Measurements from ENCODE around the gene TES. TPM values are rescaled to one million over a fixed set of nuclear protein-coding genes. Genes with fewer than 3 reads are reported as not detected.
"Not testable (repeated sequence)": the region's sequence is repeated elsewhere in the genome, so short reads cannot be mapped to it uniquely, and the experiment has no call there.

The TES gene
- total RNA-seq, 2 donors from 2014 or later, result 292 to 317 TPM

DNA sequence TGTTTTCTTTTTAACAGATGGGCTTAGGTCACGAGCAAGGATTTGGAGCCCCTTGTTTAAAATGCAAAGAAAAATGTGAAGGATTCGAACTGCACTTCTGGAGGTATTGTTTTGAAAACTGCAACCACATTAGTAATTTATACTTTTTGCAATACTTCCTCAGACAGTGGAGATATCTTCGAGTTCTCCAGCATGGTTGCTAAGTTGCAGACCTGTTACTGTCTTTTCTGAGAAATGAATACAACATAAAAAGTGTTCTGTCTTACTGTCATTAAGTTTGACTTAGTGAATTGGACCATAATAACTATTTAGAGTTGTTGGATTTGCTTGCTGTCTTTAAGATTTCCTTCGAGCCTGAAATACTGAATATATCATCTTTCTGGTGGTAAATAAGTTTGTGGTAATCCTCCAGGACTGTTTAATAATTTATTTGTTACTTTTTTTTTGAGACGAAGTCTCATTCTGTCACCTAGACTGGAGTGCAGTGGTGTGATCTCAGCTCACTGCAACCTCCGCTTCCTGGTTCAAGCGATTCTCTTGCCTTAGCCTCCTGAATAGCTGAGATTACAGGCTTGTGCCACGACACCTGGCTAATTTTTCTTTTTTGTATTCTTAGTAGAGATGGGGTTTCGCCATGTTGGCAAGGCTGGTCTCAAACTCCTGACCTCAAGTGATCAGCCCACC is 24.3 kb downstream of the TES start:
- intact Hi-C loops (cut with DNase I), result loop anchor here (5.0 to 10.0 kb wide), 2 partner anchors 52 to 60 kb away; no protein-coding TSS in a partner anchor
- DNase-seq (ENCODE audit: low spot score), result no peak

DNA sequence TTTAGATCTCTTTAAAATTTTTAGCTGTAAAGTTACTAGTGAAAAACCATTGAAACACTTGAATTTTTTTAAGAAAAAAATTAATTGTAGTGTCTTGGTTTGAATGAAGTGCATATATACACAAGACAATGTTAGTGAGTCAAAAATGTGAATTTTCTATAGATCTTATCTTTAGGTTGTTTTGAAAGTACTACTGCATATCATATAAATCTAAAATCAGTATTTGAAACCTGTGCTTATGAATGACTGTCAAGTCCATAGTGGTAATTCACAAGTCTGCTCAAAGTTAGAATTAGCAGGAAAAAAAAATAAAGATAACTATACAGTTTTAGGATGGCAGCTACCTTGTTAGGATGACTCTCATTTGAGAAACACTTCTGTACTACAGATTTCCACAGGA is 25.0 kb downstream of the TES start:
- intact Hi-C loops (cut with DNase I), result loop anchor here (5.0 to 10.0 kb wide), 2 partner anchors 53 to 61 kb away; no protein-coding TSS in a partner anchor
- no peak for DNase-seq (ENCODE audit: low spot score)

DNA sequence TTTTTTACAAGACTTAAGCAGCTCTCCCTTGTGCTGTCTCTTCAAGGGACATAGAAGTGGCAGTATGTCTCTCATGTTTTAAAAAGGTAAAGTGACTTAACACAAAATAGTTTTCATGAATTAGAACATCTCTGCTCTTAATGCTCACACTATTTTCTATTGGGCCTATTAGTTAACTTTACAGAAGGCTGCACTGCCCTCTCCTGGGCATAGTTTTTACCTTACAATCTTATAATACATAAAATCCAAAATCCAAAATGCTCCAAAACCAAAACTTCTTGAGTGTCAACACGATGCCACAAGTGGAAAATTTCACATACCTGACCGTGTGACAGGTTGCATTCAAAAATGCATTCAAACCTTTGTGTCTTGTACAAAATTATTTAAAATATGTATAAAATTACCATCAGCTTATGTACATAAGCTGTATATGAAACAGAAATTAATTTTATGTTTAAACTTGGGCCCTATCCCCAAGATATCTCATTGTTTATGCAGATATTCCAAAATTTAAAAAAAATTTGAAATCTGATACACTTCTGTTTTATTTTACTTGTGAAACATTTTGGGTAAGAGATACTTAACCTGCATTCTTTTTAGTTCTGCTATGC is 25.8 kb downstream of the TES start:
- intact Hi-C loops (cut with DNase I), result loop anchor here (5.0 to 10.0 kb wide), 2 partner anchors 54 to 61 kb away; no protein-coding TSS in a partner anchor
- DNase-seq (ENCODE audit: low spot score), result no peak

DNA sequence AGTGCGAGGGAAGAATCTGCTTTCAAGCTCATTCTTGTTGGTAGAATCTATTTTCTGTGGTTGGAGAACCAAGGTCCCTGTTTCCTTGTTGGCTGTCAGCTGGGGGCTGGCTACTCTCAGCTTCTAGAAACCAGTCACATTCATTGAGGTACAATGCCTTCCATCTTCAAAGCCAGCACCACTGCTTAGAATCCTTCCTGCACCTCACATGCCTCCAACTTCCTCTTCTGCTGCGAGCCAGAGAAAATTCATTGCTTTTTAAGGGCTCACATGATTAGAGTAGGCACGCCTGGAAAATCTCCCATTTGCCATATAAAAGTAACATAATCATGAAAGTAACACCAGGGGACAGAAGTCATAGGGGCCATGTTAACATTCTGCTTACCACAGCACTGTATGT is 28.7 kb downstream of the TES start:
- DNase-seq (ENCODE audit: low spot score), result no peak
- intact Hi-C loops (cut with DNase I), result loop anchor here (5.0 to 10.0 kb wide), 2 partner anchors 57 to 64 kb away; no protein-coding TSS in a partner anchor

DNA sequence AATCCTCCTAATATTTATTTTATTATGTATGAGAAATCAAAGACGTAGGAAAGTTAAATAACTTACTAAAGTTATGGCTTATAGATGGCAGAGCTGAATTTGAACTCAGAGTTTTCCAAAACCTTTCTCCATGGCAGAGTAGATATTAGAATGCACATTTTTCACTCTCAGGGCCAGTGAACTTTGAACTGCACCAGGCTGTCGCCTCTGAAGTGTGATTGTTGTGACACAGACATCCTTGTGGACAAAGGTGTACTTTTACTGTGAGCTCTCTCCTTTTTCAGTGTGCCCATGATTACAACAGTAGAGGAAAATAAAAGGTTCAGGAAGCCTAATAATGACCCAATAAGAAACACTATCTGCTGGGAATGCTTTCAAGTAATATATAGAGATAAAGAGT is 29.1 kb downstream of the TES start:
- no peak for DNase-seq (ENCODE audit: low spot score)
- intact Hi-C loops (cut with DNase I), result loop anchor here (5.0 to 10.0 kb wide), 2 partner anchors 57 to 65 kb away; no protein-coding TSS in a partner anchor

DNA sequence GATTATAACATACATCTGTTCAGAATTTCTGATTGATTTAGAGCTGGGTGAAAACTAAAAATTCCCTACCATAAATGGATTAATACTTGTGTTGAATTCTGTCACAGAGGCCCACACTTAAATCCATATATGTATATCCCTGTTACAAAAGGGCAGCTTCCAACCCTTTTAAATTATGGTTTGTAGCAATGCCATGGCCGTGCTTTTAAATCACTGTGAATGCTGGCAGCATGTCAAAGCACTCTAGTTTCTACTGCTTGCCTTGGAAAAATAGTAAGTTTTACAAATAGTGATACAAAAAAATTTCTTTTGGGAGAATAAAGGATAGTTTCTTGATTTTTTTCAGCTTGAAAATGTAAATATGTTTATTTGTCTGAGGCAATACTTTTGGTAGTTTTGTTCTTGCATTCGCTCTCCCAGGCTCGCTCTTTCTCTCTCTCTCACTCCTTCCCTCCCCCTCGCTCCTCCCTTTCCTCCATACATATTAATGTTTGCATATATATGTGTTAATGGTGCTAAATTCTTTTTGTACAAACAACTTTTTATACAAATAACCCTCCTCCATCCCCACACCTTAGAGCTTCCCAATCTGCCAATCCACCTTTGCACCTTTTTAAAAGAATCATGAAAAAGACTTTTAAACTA is 29.8 kb downstream of the TES start:
- intact Hi-C loops (cut with DNase I), result no loop called here
- no peak for DNase-seq (ENCODE audit: low spot score)

DNA sequence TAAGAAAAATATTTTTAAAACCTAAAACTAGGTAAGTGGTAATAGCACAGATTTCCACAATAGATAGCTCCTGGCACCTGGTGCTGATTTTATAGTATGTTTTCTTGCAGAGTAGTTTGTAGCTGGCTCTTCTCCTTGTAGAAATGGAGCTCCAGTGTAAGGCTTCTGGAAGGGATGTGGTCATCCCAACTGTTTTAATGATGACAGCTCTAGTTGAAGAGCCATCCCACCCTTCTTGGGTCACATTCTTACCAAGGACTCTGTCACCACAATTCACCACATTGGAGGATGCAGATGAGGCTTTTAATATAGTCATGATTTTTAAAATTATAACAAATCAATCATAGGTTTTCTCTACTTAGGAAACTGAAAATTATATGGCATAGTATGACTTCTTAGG is 31.0 kb downstream of the TES start:
- no peak for DNase-seq (ENCODE audit: low spot score)
- intact Hi-C loops (cut with DNase I), result no loop called here

DNA sequence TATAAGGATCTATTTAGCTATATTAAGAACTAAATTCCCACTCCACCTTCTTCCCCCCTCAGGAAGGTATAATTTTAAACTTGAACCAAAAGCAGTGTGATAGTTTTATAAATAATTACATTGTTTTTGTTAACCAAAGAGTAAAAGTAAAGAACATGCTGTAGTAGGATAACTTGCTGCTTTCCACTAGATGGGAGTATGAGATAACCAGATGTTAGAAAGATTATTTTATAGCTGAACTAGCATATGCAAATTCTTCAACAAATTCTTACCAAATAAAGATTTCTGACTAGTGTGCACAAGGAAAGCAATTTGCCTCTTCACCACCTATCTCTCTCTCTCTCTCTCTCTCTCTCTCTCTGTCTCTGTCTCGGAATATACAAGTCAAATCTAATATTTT is 31.8 kb downstream of the TES start:
- no peak for DNase-seq (ENCODE audit: low spot score)
- intact Hi-C loops (cut with DNase I), result no loop called here

DNA sequence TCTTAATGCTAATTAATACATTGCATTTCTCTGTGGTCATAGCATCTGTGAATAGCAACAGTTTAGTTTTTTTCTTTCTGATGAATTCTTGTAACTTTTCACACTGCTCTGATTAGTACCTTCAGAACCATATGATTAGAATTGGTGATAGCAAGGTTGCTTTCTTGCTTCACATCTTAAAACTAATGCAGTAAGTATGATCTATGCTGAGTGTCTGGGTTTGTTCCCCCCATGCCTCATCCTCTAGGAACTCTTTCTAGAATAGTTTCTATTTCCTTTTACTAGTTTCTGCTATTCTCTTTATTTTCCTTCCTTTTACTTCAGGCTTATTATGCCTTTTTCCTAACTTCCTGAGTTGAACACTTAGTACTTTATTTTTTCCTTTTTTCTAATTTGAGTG is 32.4 kb downstream of the TES start:
- DNase-seq (ENCODE audit: low spot score), result no peak
- intact Hi-C loops (cut with DNase I), result no loop called here

DNA sequence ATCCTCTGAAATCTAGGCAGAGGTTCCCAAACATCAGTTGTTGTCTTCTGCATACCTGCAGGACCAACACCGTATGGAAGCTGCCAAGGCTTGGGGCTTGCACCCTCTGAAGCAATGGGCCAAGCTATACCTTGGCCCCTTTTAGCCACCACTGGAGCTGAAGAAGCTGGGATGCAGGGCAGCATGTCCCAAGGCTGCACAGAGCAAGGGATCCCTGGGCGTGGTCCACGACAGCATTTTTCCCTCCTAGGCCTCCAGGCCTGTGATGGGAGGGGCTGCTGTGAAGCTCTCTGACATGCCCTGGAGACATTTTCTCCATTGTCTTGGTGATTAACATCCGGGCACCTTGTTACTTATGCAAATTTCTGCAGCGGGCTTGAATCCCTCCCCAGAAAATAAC is 34.5 kb downstream of the TES start:
- DNase-seq (ENCODE audit: low spot score); intact Hi-C loops (cut with DNase I): not testable (repeated sequence)

DNA sequence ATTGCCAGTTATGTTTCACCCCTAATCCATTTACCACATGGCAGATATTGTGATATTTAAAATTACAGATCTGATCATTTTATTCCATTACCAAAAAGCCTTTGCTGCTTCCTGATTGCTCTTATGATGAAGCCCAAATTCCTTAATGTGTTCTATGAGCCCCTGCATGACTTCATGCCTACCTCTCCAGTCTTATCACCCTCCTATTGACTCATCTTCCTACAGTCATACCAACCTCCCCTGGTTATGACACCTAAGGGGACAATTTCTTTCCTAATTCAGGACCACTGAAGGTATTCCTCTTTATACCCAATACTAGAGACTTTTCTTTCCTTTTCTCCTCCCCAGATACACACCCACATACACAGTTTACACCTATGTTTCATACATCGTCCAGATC is 36.0 kb downstream of the TES start:
- intact Hi-C loops (cut with DNase I), result no loop called here
- DNase-seq (ENCODE audit: low spot score), result no peak

DNA sequence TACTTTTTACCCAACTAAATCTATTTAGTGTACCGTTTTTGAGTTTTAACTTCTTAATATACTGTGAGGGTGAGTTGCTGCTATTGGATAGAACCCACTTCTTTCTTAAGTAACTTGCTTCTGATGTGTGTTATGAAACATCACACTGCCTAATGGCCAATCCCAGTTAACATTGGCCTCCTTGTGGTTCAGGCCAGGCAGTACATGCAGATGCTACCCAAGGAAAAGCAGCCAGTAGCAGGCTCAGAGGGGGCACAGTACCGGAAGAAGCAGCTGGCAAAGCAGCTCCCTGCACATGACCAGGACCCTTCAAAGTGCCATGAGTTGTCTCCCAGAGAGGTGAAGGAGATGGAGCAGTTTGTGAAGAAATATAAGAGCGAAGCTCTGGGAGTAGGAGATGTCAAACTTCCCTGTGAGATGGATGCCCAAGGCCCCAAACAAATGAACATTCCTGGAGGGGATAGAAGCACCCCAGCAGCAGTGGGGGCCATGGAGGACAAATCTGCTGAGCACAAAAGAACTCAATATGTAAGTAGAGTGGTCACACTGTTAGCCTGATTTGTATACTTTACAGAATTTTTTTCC is 39.7 kb downstream of the TES start:
- no peak for DNase-seq (ENCODE audit: low spot score)
- intact Hi-C loops (cut with DNase I), result no loop called here

DNA sequence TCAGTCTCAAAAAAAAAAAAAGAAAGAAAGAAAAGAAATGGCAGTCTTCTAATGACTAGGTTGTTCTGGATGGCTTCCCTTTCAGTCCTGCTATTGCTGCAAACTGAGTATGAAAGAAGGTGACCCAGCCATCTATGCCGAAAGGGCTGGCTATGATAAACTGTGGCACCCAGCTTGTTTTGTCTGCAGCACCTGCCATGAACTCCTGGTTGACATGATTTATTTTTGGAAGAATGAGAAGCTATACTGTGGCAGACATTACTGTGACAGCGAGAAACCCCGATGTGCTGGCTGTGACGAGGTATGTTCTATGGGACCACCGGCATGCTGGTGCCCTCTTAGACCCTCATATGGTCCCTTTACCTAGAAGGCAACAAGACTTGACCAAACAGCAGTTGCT is 41.3 kb downstream of the TES start:
- no peak for DNase-seq (ENCODE audit: low spot score)
- intact Hi-C loops (cut with DNase I), result no loop called here

DNA sequence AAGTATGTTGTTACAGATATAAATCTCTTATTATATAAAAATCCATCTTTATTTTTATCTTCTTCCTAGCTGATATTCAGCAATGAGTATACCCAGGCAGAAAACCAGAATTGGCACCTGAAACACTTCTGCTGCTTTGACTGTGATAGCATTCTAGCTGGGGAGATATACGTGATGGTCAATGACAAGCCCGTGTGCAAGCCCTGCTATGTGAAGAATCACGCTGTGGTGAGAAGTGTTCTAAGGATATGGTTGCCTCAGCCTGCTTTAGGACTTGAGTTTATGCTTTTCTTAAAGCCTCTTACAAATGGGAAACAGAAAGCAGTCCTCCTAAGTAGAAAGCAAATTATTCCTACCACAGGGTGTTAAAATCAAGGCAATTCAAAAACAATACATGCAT is 41.9 kb downstream of the TES start:
- intact Hi-C loops (cut with DNase I), result no loop called here
- no peak for DNase-seq (ENCODE audit: low spot score)

DNA sequence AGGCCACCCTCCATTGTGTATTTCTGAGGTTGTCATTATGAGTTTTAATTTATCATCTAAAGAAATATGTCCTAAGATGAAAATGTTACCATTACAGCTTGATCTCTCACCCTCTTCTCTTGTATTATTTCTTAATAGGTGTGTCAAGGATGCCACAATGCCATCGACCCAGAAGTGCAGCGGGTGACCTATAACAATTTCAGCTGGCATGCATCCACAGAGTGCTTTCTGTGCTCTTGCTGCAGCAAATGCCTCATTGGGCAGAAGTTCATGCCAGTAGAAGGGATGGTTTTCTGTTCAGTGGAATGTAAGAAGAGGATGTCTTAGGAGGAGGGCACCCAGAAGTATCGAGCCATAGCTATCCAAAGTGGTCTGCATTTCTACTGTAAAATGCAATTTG is 46.8 kb downstream of the TES start:
- no peak for DNase-seq (ENCODE audit: low spot score)
- intact Hi-C loops (cut with DNase I), result loop anchor here in 1 of 2 donors (5.0 kb wide), 1 partner anchor 270 kb away; the partner anchor contains the start of gene CAV1

DNA sequence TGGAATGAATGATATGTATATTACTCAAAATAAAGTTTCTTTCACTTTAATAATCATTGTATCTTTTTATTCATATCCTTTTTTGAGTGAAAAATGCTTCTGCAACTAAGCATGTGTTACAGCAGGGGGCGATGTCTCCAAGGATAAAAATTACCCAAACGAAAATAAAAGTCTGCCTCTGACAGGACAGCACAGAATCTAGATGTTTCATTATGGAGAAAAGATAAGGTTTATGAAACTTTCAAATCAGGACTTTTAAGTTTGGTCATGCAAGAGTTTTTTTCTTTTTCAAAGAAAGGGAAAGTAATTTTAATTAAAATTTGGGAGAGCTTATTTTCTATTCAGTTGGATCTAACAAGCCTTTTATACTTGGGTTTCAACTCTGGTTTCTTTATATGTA is 48.4 kb downstream of the TES start:
- no peak for DNase-seq (ENCODE audit: low spot score)
- intact Hi-C loops (cut with DNase I), result loop anchor here in 1 of 2 donors (5.0 kb wide), 1 partner anchor 269 kb away; the partner anchor contains the start of gene CAV1

DNA sequence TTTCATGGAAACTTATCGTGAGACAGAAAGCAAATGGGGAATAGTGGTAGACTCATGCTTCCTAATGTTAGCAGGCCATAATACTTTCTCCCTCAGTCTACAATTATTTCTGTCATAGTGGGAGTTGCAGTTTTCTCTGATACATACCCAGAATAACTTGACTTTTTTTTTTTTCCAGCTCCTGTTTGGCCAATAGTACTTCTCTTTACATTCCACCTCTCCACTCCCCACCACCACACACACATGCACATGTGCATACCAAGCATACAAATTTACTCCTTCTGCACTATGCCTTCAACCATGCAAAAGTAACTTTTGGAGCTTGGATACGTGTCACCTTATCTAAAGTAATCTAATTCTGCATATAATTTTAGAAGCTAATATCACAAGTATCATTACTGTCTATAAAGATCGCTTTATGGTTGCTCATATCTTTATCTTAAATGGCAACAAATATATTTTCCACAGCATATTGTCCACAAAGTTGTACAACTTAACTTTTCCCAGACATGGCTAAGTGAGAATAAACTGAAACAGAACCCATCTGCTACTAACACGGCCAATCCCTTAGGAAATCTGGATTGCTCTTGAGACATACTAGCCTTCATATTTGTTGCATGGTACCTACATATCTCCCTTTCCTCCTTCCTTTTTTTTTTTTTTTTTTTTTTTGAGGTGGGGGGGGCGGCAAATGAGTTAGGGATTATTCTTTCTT is 49.0 kb downstream of the TES start:
- no peak for DNase-seq (ENCODE audit: low spot score)
- intact Hi-C loops (cut with DNase I), result loop anchor here in 1 of 2 donors (5.0 kb wide), 1 partner anchor 268 kb away; the partner anchor contains the start of gene CAV1

DNA sequence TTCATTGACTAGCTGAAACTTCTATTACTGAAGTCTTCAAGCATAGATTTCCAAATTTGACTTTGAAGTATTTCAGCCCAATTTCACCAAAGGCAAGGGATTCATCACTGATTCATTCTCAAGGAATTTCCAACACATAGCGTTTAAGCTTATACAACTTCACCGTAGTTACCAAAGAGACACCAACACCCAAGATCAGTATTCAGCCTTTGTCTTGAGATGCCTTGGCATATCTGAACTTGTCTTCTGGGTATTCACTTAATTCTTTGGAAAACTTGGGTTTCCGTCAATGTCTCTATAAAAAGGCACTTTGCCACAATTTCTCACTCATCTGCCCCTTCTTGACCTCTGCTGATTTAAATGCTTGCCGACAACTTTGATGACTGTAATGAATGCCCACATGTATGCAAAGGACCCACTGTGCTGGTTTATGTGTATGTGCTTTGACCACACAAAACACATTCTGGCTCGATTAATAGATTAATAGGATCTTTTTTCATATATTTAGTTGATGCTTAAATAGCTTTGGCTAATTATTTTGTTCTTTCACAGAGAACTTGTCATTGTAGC is 49.6 kb downstream of the TES start:
- no peak for DNase-seq (ENCODE audit: low spot score)
- intact Hi-C loops (cut with DNase I), result loop anchor here (5.0 to 10.0 kb wide), 3 partner anchors 265 to 327 kb away; partner anchors contain the start of gene CAV1 (in 2 of the 2)

DNA sequence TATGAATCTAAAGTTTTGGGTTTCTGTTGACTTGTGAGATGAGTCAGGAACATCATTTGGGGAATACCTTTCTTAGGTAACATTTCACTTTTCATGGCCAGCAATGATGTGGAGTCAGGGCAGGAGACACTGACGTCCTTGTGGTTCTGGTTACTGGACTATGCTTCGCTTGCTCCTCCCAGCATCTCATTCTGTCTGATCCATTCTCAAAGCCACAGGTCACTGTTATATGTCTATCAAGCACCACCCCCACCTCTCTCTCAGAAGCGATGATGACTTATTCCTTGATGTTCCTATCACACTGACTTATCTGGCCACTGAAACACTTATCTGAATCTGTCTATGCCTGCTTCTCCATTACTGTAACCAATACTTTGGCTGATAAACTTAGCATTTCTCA is 51.6 kb downstream of the TES start:
- DNase-seq (ENCODE audit: low spot score), result no peak
- intact Hi-C loops (cut with DNase I), result loop anchor here (5.0 to 10.0 kb wide), 2 partner anchors 263 to 325 kb away; partner anchors contain the start of gene CAV1 (in 1 of the 2)

Data from posterior vena cava (tissue), 2 donors.